Transverse colon (tissue), 4 donors: ENCODE results near the gene MSI2. TPM values are rescaled to one million over a fixed set of nuclear protein-coding genes. Genes with fewer than 3 reads are reported as not detected.

Experiments used
- DNase-seq: peaks from one replicate; pipeline ENCODE4 v3.0.0-alpha.2; 2019
- H3K27ac ChIP-seq, 4 donors: fragments of 200-600 bp; sonication (generic); 2 replicates each; pipeline ENCODE4 v1.5.1; 2016 to 2018; ENCODE audit warnings: inconsistent platforms in 4 of 4
- H3K27me3 ChIP-seq: fragments of 200-600 bp; sonication (generic); 2 replicates; pipeline ENCODE4 v1.5.1; 2017; ENCODE audit warnings: inconsistent platforms
- H3K36me3 ChIP-seq, 4 donors: fragments of 200-600 bp; sonication (generic); 2 replicates each; pipeline ENCODE4 v1.5.1; 2017 to 2019; ENCODE audit warnings: inconsistent platforms in 4 of 4
- H3K4me1 ChIP-seq, 4 donors: fragments of 200-600 bp; sonication (generic); 2 replicates each; pipeline ENCODE4 v1.5.1; 2017 to 2020; ENCODE audit warnings: inconsistent platforms in 4 of 4
- H3K4me3 ChIP-seq, 4 donors: fragments of 200-600 bp; sonication (generic); 1 replicate in 1 of 4; 2 replicates in 3 of 4; pipeline versions ENCODE4 v1.5.1 to v1.6.1; 2017 to 2019; ENCODE audit warnings: inconsistent platforms in 4 of 4
- H3K9me3 ChIP-seq, 2 donors: fragments of 200-600 bp; sonication (generic); 2 replicates each; pipeline ENCODE4 v1.5.1; 2017 to 2019; ENCODE audit warnings: inconsistent platforms in 2 of 2
- CTCF ChIP-seq, 5 experiments: fragments of 200-600 bp in 3 of 5; fragments of 450-650 bp in 2 of 5; sonication (generic) in 3 of 5; IDR thresholded peaks; 1 replicate in 2 of 5; 2 replicates in 3 of 5; pipeline ENCODE4 v1.5.1; 2016 to 2017; ENCODE audit warnings: antibody characterized with exemption in 5 of 5, inconsistent platforms in 3 of 5, mild to moderate bottlenecking in 2 of 5, moderate library complexity in 1 of 5
- EP300 ChIP-seq: sonication (generic); formaldehyde crosslinking; IDR thresholded peaks from one replicate; pipeline ENCODE4 v1.6.1; 2017; ENCODE audit warnings: antibody characterized with exemption, low read depth
- POLR2A ChIP-seq: fragments of 450-650 bp; IDR thresholded peaks from one replicate; pipeline ENCODE4 v1.6.1; 2016; ENCODE audit warnings: antibody characterized with exemption, mild to moderate bottlenecking, moderate library complexity
- POLR2AphosphoS5 ChIP-seq, 3 donors: sonication (generic); formaldehyde crosslinking; IDR thresholded peaks; one replicate each; pipeline ENCODE4 v1.6.1; 2016; ENCODE audit warnings: antibody characterized with exemption in 3 of 3
- WGBS, 2 donors: methylation state at CpG; one replicate each; pipeline ENCODE4 v1.1.5; 2018; ENCODE audit warnings: low coverage in 1 of 2; 5-methylcytosine and 5-hydroxymethylcytosine counted together
- in situ Hi-C, 4 donors: fragments of 200-750 bp; cut with MboI; loops; one replicate each; pipeline versions ENCODE4 v1.15.0 to v1.15.1; 2017; ENCODE audit warnings: low sequenced_read_pairs in 3 of 4, low pct_ligation_motif_present in 1 of 4, low pct_unique_long_range_greater_than_20kb in 1 of 4
- intact Hi-C: fragments of 100-400 bp; cut with DNase I; formaldehyde crosslinking; loops from one replicate; pipeline ENCODE4 v1.15.1; 2023; ENCODE audit warnings: low total_unique reads
- small RNA-seq, 4 donors: library from RNA; depleted of rRNA; stranded (forward); fragments of <200 nt; gene quantifications; one replicate each; pipeline ENCODE3, GENCODE V24; 2016
- total RNA-seq, 4 donors: library from RNA; depleted of rRNA; stranded (reverse); fragments of >200 nt; gene quantifications; one replicate each; pipeline ENCODE4 v1.1.0, GENCODE V29; 2016

Gene MSI2
- total RNA-seq, 4 donors from 2014 or later: 20.6 to 36.0 (median 29.3) TPM

DNA sequence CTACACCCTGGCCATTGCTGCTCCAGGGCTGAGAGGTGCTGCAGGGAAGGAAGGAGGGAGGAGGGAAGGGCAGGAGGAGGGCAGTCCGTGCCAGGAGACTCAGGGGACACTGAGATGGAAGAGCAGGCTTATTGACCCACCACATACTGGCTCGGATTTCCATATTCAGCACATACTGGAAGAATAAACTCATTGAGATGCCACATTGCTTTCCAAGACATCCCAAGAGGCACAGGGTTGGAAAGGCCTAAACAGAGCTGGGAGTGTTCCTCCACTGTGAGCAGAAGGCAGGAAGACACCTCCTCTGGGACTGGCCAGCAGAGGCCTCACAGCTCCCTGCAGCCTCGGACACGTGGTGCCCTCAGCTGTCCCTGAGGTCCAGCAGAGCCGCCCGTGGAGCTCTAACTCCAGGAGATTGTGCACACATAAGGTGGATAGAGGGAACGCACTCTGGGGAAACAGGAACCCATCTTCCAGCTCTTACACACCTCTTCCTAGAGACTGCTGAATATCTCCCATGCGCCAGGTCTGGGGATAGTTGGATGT is 471.4 kb downstream of the MSI2 start:
- Histone ChIP-seq H3K27ac (no peak overlapping the region), H3K4me1 (no peaks in the 10 kb centered on the region), H3K9me3 (no peaks in the 10 kb centered on the region), H3K36me3 (no peaks in the 10 kb centered on the region), H3K4me3 (no peak overlapping the region), H3K27me3 (no peaks in the 10 kb centered on the region)
- no peak for TF ChIP-seq POLR2A
- no peak for TF ChIP-seq EP300
- TF ChIP-seq POLR2AphosphoS5 (IDR thresholded peaks at IDR 0.05): no peak
- no peak for TF ChIP-seq CTCF (IDR thresholded peaks at IDR 0.05)
- DNase-seq: no peak
- intact Hi-C loops: no loop called here
- in situ Hi-C loops: loop anchor here in 3 of 4 donors (25.0 kb wide), 2 partner anchors 490 to 590 kb away; no protein-coding TSS in a partner anchor
- 65 to 100% methylated on average over 1 to 8 of the region's 8 CpGs for WGBS, 2 donors

- in situ Hi-C loops (loop anchor here in 3 of 4 donors (25.0 kb wide), 2 partner anchors 493 to 593 kb away; no protein-coding TSS in a partner anchor), intact Hi-C loops (no loop called here)
- 80% methylated on average over 3 of the region's 3 CpGs; no CpG with 5 or more reads in 1 of the 2 donors for WGBS, 2 donors
- H3K27me3 ChIP-seq: no peaks in the 10 kb centered on the region
- DNase-seq: no peak
- no peak overlapping the region for H3K4me3 ChIP-seq
- TF ChIP-seq EP300 (no peak), POLR2A (no peak), CTCF (IDR thresholded peaks at IDR 0.05) (no peak), POLR2AphosphoS5 (IDR thresholded peaks at IDR 0.05) (no peak)
- H3K27ac ChIP-seq: no peak overlapping the region
- H3K4me1 ChIP-seq: no peaks in the 10 kb centered on the region
- H3K36me3 ChIP-seq: no peaks in the 10 kb centered on the region
- H3K9me3 ChIP-seq: no peaks in the 10 kb centered on the region
Observed at GRCh38 chr17:57730026-57730701, 473.8 kb downstream of the MSI2 start.

DNA sequence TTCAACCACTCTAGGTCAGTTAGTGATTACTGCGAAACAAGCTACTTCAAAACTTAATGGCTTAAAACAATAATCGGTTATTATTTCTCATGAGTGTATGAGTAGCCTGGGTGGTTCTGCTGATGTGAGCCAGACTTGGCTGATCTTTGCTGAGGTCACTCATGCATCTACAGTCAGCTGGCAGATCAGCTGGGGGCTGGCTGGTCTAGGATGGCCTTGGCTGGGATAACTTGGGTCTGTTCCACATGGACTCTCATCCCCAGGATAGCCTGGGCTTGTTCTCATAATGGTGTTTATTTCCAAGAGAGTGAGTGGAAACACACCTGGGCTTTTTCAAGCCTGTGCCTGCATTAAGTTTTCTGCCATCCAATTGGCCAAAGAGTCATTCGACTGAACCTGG is 475.7 kb downstream of the MSI2 start:
- no peaks in the 10 kb centered on the region for H3K36me3 ChIP-seq
- H3K4me1 ChIP-seq: no peaks in the 10 kb centered on the region
- no peaks in the 10 kb centered on the region for H3K27me3 ChIP-seq
- H3K27ac ChIP-seq: no peak overlapping the region
- in situ Hi-C loops: loop anchor here in 3 of 4 donors (25.0 kb wide), 2 partner anchors 495 to 595 kb away; no protein-coding TSS in a partner anchor
- WGBS, 2 donors: 78 to 80% methylated on average over 1 to 3 of the region's 3 CpGs
- no peak for TF ChIP-seq POLR2AphosphoS5 (IDR thresholded peaks at IDR 0.05)
- TF ChIP-seq POLR2A: no peak
- TF ChIP-seq EP300: no peak
- TF ChIP-seq CTCF (IDR thresholded peaks at IDR 0.05): no peak
- no peak overlapping the region for H3K4me3 ChIP-seq
- intact Hi-C loops: no loop called here
- DNase-seq: no peak
- no peaks in the 10 kb centered on the region for H3K9me3 ChIP-seq

- Histone ChIP-seq H3K27ac (no peak overlapping the region), H3K27me3 (no peaks in the 10 kb centered on the region), H3K9me3 (no peaks in the 10 kb centered on the region), H3K36me3 (no peaks in the 10 kb centered on the region), H3K4me3 (no peak overlapping the region), H3K4me1 (no peaks in the 10 kb centered on the region)
- TF ChIP-seq POLR2A (no peak), CTCF (IDR thresholded peaks at IDR 0.05) (no peak)
- 94 to 95% methylated on average over 2 of the region's 2 CpGs for WGBS, 2 donors
- in situ Hi-C loops: loop anchor here in 3 of 4 donors (25.0 kb wide), 2 partner anchors 496 to 596 kb away; no protein-coding TSS in a partner anchor
- intact Hi-C loops: no loop called here
- no peak for DNase-seq
Observed at GRCh38 chr17:57733085-57733484, 476.8 kb downstream of the MSI2 start.

Small RNA genes lying within 50 kb of the gene (small RNA-seq; reads per million reads assigned to genes)
- gene RN7SL449P (0 reads per million in 4 donors), gene RNU7-134P (0 reads per million in 4 donors)

Other genes with a start within 250 kb of the MSI2 start
- 100 to 1,000 TPM; 137 to 193 (median 171) TPM for gene AKAP1, start 171.3 kb upstream of the MSI2 start, total RNA-seq